ENCODE data around the gene APEH.

DNA sequence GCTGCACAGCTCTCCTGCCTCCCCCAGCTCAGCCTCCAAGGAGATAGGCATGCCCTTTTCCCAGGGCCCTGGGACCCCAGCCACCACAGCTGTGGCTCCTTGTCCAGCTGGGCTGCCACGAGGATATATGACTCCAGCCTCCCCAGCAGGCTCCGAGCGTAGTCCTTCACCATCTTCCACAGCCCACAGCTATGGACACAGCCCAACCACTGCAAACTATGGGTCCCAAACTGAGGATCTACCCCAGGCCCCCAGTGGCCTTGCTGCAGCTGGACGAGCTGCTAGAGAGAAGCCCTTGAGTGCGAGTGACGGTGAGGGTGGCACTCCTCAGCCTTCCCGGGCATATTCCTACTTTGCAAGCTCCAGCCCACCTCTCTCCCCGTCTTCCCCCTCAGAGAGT lies 20.5 kb upstream of the APEH start:
- TF ChIP-seq, protein P1, sequence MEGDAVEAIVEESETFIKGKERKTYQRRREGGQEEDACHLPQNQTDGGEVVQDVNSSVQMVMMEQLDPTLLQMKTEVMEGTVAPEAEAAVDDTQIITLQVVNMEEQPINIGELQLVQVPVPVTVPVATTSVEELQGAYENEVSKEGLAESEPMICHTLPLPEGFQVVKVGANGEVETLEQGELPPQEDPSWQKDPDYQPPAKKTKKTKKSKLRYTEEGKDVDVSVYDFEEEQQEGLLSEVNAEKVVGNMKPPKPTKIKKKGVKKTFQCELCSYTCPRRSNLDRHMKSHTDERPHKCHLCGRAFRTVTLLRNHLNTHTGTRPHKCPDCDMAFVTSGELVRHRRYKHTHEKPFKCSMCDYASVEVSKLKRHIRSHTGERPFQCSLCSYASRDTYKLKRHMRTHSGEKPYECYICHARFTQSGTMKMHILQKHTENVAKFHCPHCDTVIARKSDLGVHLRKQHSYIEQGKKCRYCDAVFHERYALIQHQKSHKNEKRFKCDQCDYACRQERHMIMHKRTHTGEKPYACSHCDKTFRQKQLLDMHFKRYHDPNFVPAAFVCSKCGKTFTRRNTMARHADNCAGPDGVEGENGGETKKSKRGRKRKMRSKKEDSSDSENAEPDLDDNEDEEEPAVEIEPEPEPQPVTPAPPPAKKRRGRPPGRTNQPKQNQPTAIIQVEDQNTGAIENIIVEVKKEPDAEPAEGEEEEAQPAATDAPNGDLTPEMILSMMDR (IDR thresholded peaks at IDR 0.05) = no peak
- TF ChIP-seq POLR2A (IDR thresholded peaks at IDR 0.05) = no peak
